HG03469 (cell line): ENCODE measurements around the gene PSAP.

ENCODE experiments used
- ATAC-seq: cut with Tn5 transposase; IDR thresholded peaks from one replicate; pipeline ENCODE4 v1.9.1; 2021; ENCODE audit warnings: mild to moderate bottlenecking, moderate library complexity, moderate number of reproducible peaks; ENCODE audit not compliant: unreplicated experiment

The PSAP gene

GRCh38 chr10:71829896-71830295 lies 21.2 kb downstream of the PSAP start:
- ATAC-seq = no peak

- ATAC-seq = no peak
These were observed 21.9 kb downstream of the PSAP start for GRCh38 chr10:71829171-71829570.

- ATAC-seq = no peak
These were observed 22.3 kb downstream of the PSAP start for GRCh38 chr10:71828702-71829101.

- no peak for ATAC-seq
These were observed 23.2 kb downstream of the PSAP start for GRCh38 chr10:71827852-71828251.

- ATAC-seq = no peak
These were observed 25.8 kb downstream of the PSAP start for GRCh38 chr10:71825217-71825616.

- ATAC-seq = no peak
These were observed 26.7 kb downstream of the PSAP start for GRCh38 chr10:71824333-71824732.

- ATAC-seq = no peak
These were observed 27.7 kb downstream of the PSAP start for GRCh38 chr10:71823356-71823755.

GRCh38 chr10:71821909-71822763 lies 28.9 kb downstream of the PSAP start:
- no peak for ATAC-seq

- ATAC-seq = no peak
These were observed 30.1 kb downstream of the PSAP start for GRCh38 chr10:71820966-71821365.

GRCh38 chr10:71819985-71820384 lies 31.1 kb downstream of the PSAP start:
- ATAC-seq = no peak

- ATAC-seq = no peak
These were observed 31.6 kb downstream of the PSAP start for GRCh38 chr10:71819441-71819861.

- no peak for ATAC-seq
These were observed 32.3 kb downstream of the PSAP start for GRCh38 chr10:71818674-71819260.

- ATAC-seq = no peak
These were observed 33.0 kb downstream of the PSAP start for GRCh38 chr10:71817831-71818655.

- no peak for ATAC-seq
These were observed 34.0 kb downstream of the PSAP start for GRCh38 chr10:71816936-71817618.

GRCh38 chr10:71816421-71816851 lies 34.6 kb downstream of the PSAP start:
- no peak for ATAC-seq

GRCh38 chr10:71815515-71816130 lies 35.4 kb downstream of the PSAP start:
- no peak for ATAC-seq

- ATAC-seq = no peak
These were observed 36.1 kb downstream of the PSAP start for GRCh38 chr10:71814922-71815411.

GRCh38 chr10:71812913-71813590 lies 38.0 kb downstream of the PSAP start:
- no peak for ATAC-seq

GRCh38 chr10:71812016-71812912 lies 38.8 kb downstream of the PSAP start:
- no peak for ATAC-seq
